Activated CD4-positive, alpha-beta T cell treated with anti-CD3 and anti-CD28 coated beads, Interleukin-2, amount 50 U/mL, for 1 hour (primary cell): ENCODE data around the gene KANK2.
"Not testable (repeated sequence)": the region's sequence is repeated elsewhere in the genome, so short reads cannot be mapped to it uniquely, and the experiment has no call there.

Experiments
- DNase-seq: peaks from one replicate; pipeline ENCODE4 v3.0.0-alpha.2; 2020

Gene KANK2

GRCh38 chr19:11195681-11196080, 1.7 kb downstream of the KANK2 start:
- no peak for DNase-seq

- DNase-seq = no peak
These were observed 2.4 kb downstream of the KANK2 start for GRCh38 chr19:11194656-11195558.

- no peak for DNase-seq
These were observed 3.2 kb downstream of the KANK2 start for GRCh38 chr19:11194173-11194572.

GRCh38 chr19:11192957-11193939, 4.1 kb downstream of the KANK2 start:
- DNase-seq = no peak

GRCh38 chr19:11191934-11192333, 5.4 kb downstream of the KANK2 start:
- DNase-seq = no peak

- DNase-seq = no peak
These were observed 6.0 kb downstream of the KANK2 start for GRCh38 chr19:11191273-11191755.

- no peak for DNase-seq
These were observed 6.8 kb downstream of the KANK2 start for GRCh38 chr19:11190501-11190900.

GRCh38 chr19:11187441-11187840, 9.9 kb downstream of the KANK2 start:
- no peak for DNase-seq

GRCh38 chr19:11182994-11183393, 14.4 kb downstream of the KANK2 start:
- DNase-seq = no peak

GRCh38 chr19:11181488-11181887, 15.9 kb downstream of the KANK2 start:
- no peak for DNase-seq

- not testable (repeated sequence) for DNase-seq
These were observed 16.4 kb downstream of the KANK2 start for GRCh38 chr19:11180975-11181374.

- no peak for DNase-seq
These were observed 17.0 kb downstream of the KANK2 start for GRCh38 chr19:11180346-11180745.

GRCh38 chr19:11179716-11180297, 17.5 kb downstream of the KANK2 start:
- no peak for DNase-seq

- DNase-seq = not testable (repeated sequence)
These were observed 18.2 kb downstream of the KANK2 start for GRCh38 chr19:11179145-11179465.

- no peak for DNase-seq
These were observed 19.8 kb downstream of the KANK2 start for GRCh38 chr19:11177592-11177991.

GRCh38 chr19:11176466-11177193, 20.7 kb downstream of the KANK2 start:
- DNase-seq = no peak

- DNase-seq = no peak
These were observed 21.4 kb downstream of the KANK2 start for GRCh38 chr19:11175920-11176319.

- no peak for DNase-seq
These were observed 23.0 kb downstream of the KANK2 start for GRCh38 chr19:11174336-11174735.

- DNase-seq = no peak
These were observed 23.7 kb downstream of the KANK2 start for GRCh38 chr19:11173516-11174155.

GRCh38 chr19:11172576-11172975, 24.8 kb downstream of the KANK2 start:
- DNase-seq = no peak

- DNase-seq = no peak
These were observed 26.2 kb downstream of the KANK2 start for GRCh38 chr19:11171144-11171543.
